Suprapubic skin (tissue), 4 donors: Measurements from ENCODE around the gene MCF2L. TPM values are rescaled to one million over a fixed set of nuclear protein-coding genes. Genes with fewer than 3 reads are reported as not detected.

Experiments used
- DNase-seq, 2 donors: peaks; one replicate each; pipeline ENCODE4 v3.0.0-alpha.2; 2019; ENCODE audit warnings: low spot score in 2 of 2
- H3K27ac ChIP-seq: fragments of 200-600 bp; sonication (generic); one replicate; pipeline ENCODE4 v1.5.1; 2019
- H3K27me3 ChIP-seq: fragments of 200-600 bp; sonication (generic); one replicate; pipeline ENCODE4 v1.5.1; 2019
- H3K36me3 ChIP-seq: fragments of 200-600 bp; sonication (generic); one replicate; pipeline ENCODE4 v1.5.1; 2019
- H3K4me1 ChIP-seq: fragments of 200-600 bp; sonication (generic); one replicate; pipeline ENCODE4 v1.5.1; 2019
- H3K4me3 ChIP-seq: fragments of 200-600 bp; sonication (generic); one replicate; pipeline ENCODE4 v1.5.1; 2019; ENCODE audit warnings: mild to moderate bottlenecking
- H3K9me3 ChIP-seq: fragments of 200-600 bp; sonication (generic); one replicate; pipeline ENCODE4 v1.5.1; 2019
- CTCF ChIP-seq, 2 donors: fragments of 200-600 bp in 1 of 2; fragments of 450-650 bp in 1 of 2; sonication (generic) in 1 of 2; IDR thresholded peaks; one replicate each; pipeline ENCODE4 v1.5.1; 2016 to 2019; ENCODE audit warnings: antibody characterized with exemption in 2 of 2, mild to moderate bottlenecking in 1 of 2, moderate library complexity in 1 of 2
- EP300 ChIP-seq: sonication (generic); formaldehyde crosslinking; IDR thresholded peaks from one replicate; pipeline ENCODE4 v1.6.1; 2017; ENCODE audit warnings: antibody characterized with exemption
- POLR2A ChIP-seq, 2 donors: fragments of 450-650 bp; IDR thresholded peaks; one replicate each; pipeline ENCODE4 v1.6.1; 2017; ENCODE audit warnings: antibody characterized with exemption in 2 of 2, mild to moderate bottlenecking in 2 of 2, moderate library complexity in 2 of 2
- POLR2AphosphoS5 ChIP-seq, 3 donors: sonication (generic); formaldehyde crosslinking; IDR thresholded peaks; one replicate each; pipeline ENCODE4 v1.6.1; 2017; ENCODE audit warnings: antibody characterized with exemption in 3 of 3
- WGBS: methylation state at CpG from one replicate; pipeline ENCODE4 v1.1.5; 2018; 5-methylcytosine and 5-hydroxymethylcytosine counted together
- total RNA-seq, 4 donors: library from RNA; depleted of rRNA; stranded (reverse); fragments of >200 nt; gene quantifications; one replicate each; pipeline ENCODE4 v1.1.0, GENCODE V29; 2016

The MCF2L gene
- total RNA-seq, 4 donors from 2014 or later: 25.4 to 144 (median 50.0) TPM

GRCh38 chr13:112962396-112962795, 6.6 kb upstream of the MCF2L start:
- Histone ChIP-seq H3K36me3 (no peaks in the 10 kb centered on the region), H3K4me3 (no peak overlapping the region), H3K27ac (no peak overlapping the region), H3K4me1 (peaks cover 5% of the 10 kb centered on the region), H3K9me3 (no peaks in the 10 kb centered on the region), H3K27me3 (peaks cover 10% of the 10 kb centered on the region)
- DNase-seq: peak in 1 of 2 donors; percentile 46
- TF ChIP-seq POLR2AphosphoS5 (IDR thresholded peaks at IDR 0.05): no peak
- no peak for TF ChIP-seq POLR2A (IDR thresholded peaks at IDR 0.05)
- TF ChIP-seq EP300: no peak
- TF ChIP-seq CTCF (IDR thresholded peaks at IDR 0.05): no peak
- WGBS: 82% methylated on average over 8 of the region's 9 CpGs

GRCh38 chr13:112962911-112963625, 5.9 kb upstream of the MCF2L start:
- peak; percentile 47 to 70 for DNase-seq
- WGBS: 71% methylated on average over 13 of the region's 16 CpGs

GRCh38 chr13:112963641-112964040, 5.4 kb upstream of the MCF2L start:
- H3K4me3 ChIP-seq: no peak overlapping the region
- H3K4me1 ChIP-seq: peaks cover 14% of the 10 kb centered on the region
- 81% methylated on average over 3 of the region's 11 CpGs for WGBS
- H3K27ac ChIP-seq: no peak overlapping the region
- no peaks in the 10 kb centered on the region for H3K9me3 ChIP-seq
- H3K27me3 ChIP-seq: peaks cover 11% of the 10 kb centered on the region
- TF ChIP-seq EP300 (no peak), POLR2AphosphoS5 (IDR thresholded peaks at IDR 0.05) (no peak), POLR2A (IDR thresholded peaks at IDR 0.05) (no peak), CTCF (IDR thresholded peaks at IDR 0.05) (no peak)
- H3K36me3 ChIP-seq: no peaks in the 10 kb centered on the region
- peak; percentile 56 to 57 for DNase-seq

More at GRCh38 chr13:112962911-112963625, 5.9 kb upstream of the MCF2L start:
- Histone ChIP-seq H3K4me1 (peaks cover 9% of the 10 kb centered on the region), H3K27ac (no peak overlapping the region), H3K27me3 (peaks cover 10% of the 10 kb centered on the region), H3K9me3 (no peaks in the 10 kb centered on the region), H3K4me3 (no peak overlapping the region), H3K36me3 (no peaks in the 10 kb centered on the region)
- no peak for TF ChIP-seq EP300
- TF ChIP-seq POLR2A (IDR thresholded peaks at IDR 0.05): no peak
- TF ChIP-seq CTCF (IDR thresholded peaks at IDR 0.05): no peak
- no peak for TF ChIP-seq POLR2AphosphoS5 (IDR thresholded peaks at IDR 0.05)

- Histone ChIP-seq H3K4me1 (peaks cover 23% of the 10 kb centered on the region), H3K27ac (no peak overlapping the region), H3K4me3 (no peak overlapping the region), H3K36me3 (no peaks in the 10 kb centered on the region), H3K9me3 (no peaks in the 10 kb centered on the region), H3K27me3 (peaks cover 25% of the 10 kb centered on the region)
- TF ChIP-seq POLR2AphosphoS5 (IDR thresholded peaks at IDR 0.05) (no peak), EP300 (no peak), CTCF (IDR thresholded peaks at IDR 0.05) (no peak), POLR2A (IDR thresholded peaks at IDR 0.05) (no peak)
- WGBS: 67% methylated on average over 10 of the region's 12 CpGs
- DNase-seq: peak; percentile 60 to 75
Measured at GRCh38 chr13:112964971-112965492, 4.0 kb upstream of the MCF2L start.

GRCh38 chr13:112965573-112966115, 3.4 kb upstream of the MCF2L start:
- Histone ChIP-seq H3K4me1 (peaks cover 29% of the 10 kb centered on the region), H3K27ac (no peak overlapping the region), H3K27me3 (peaks cover 29% of the 10 kb centered on the region), H3K36me3 (no peaks in the 10 kb centered on the region), H3K9me3 (no peaks in the 10 kb centered on the region), H3K4me3 (no peak overlapping the region)
- DNase-seq: peak; percentile 35 to 38
- 93% methylated on average over 10 of the region's 16 CpGs for WGBS
- no peak for TF ChIP-seq POLR2AphosphoS5 (IDR thresholded peaks at IDR 0.05)
- TF ChIP-seq POLR2A (IDR thresholded peaks at IDR 0.05): no peak
- no peak for TF ChIP-seq CTCF (IDR thresholded peaks at IDR 0.05)
- no peak for TF ChIP-seq EP300
